Right lobe of liver (tissue), 6 donors: ENCODE data around the gene HTRA1. TPM values are rescaled to one million over a fixed set of nuclear protein-coding genes. Genes with fewer than 3 reads are reported as not detected.

Source experiments
- ATAC-seq, 4 donors: fragments of 200-7000 bp; cut with Tn5 transposase; one replicate each; pipeline ENCODE4 v1.9.1; 2020; ENCODE audit warnings: mild to moderate bottlenecking in 4 of 4, moderate library complexity in 4 of 4
- DNase-seq, 3 donors: peaks; one replicate each; pipeline ENCODE4 v3.0.0-alpha.2; 2020
- H3K27ac ChIP-seq, 3 donors: fragments of 200-600 bp; one replicate each; pipeline ENCODE4 v1.8.0; 2022
- H3K27me3 ChIP-seq, 2 donors: fragments of 200-600 bp; one replicate each; pipeline ENCODE4 v1.8.0; 2022
- H3K36me3 ChIP-seq, 4 donors: fragments of 200-600 bp; sonication (generic) in 1 of 4; one replicate each; pipeline versions ENCODE4 v1.5.1 to v1.8.0; 2017 to 2022; ENCODE audit warnings: control low read depth in 1 of 4
- H3K4me1 ChIP-seq, 4 donors: fragments of 200-600 bp; sonication (generic) in 1 of 4; one replicate each; pipeline versions ENCODE4 v1.5.1 to v1.8.0; 2017 to 2022; ENCODE audit warnings: control low read depth in 1 of 4
- H3K4me3 ChIP-seq, 3 donors: fragments of 200-600 bp; one replicate each; pipeline ENCODE4 v1.8.0; 2022
- H3K9me3 ChIP-seq, 4 donors: fragments of 200-600 bp; sonication (generic) in 1 of 4; one replicate each; pipeline versions ENCODE4 v1.5.1 to v1.8.0; 2017 to 2022; ENCODE audit warnings: control low read depth in 1 of 4
- CTCF ChIP-seq, 4 donors: fragments of 200-600 bp in 3 of 4; fragments of 450-650 bp in 1 of 4; IDR thresholded peaks; one replicate each; pipeline versions ENCODE4 v1.5.1 to v1.8.0; 2016 to 2022; ENCODE audit warnings: antibody characterized with exemption in 4 of 4, mild to moderate bottlenecking in 2 of 4
- POLR2A ChIP-seq: fragments of 450-650 bp; IDR thresholded peaks from one replicate; pipeline ENCODE4 v1.6.1; 2017; ENCODE audit warnings: antibody characterized with exemption, mild to moderate bottlenecking
- WGBS: methylation state at CpG from one replicate; pipeline ENCODE4 v1.1.6; 2018; ENCODE audit warnings: low coverage, low lambda C conversion rate; ENCODE audit not compliant: insufficient coverage; ENCODE audit errors: missing lambda C conversion rate; 5-methylcytosine and 5-hydroxymethylcytosine counted together
- intact Hi-C, 2 donors: fragments of 100-400 bp; cut with DNase I; formaldehyde crosslinking; loops; one replicate each; pipeline versions ENCODE4 v1.11.2 to v1.14.1; 2022
- total RNA-seq, 6 experiments: library from RNA; depleted of rRNA in 2 of 6; stranded (reverse); fragments of >200 nt in 2 of 6; fragmentation: NEBNext Ultra II Directional in 3 of 6; extraction: Animal tissue kit (Norgen Biotek cat#: 25700) in 3 of 6; gene quantifications; one replicate each; pipeline versions ENCODE4 v1.1.0 to v1.2.4, GENCODE V29; 2016 to 2023
- donor health status: DM: no; HTN: yes; CAD: no.
- donor health status: DM: no; HTN: no; CAD: no.
- donor health status: DM: no; HTN: no; CAD: no.
- donor health status: DM: no; HTN: yes; CAD: no.
- donor health status: DM: no; HTN: yes; CAD: no.

HTRA1 gene
- total RNA-seq, 6 experiments from 2014 or later: 91.9 to 224 (median 134) TPM

- intact Hi-C loops: no loop called here
- Histone ChIP-seq H3K4me1 (no peaks in the 10 kb centered on the region), H3K27me3 (no peaks in the 10 kb centered on the region), H3K36me3 (no peaks in the 10 kb centered on the region), H3K4me3 (no peak overlapping the region), H3K9me3 (no peaks in the 10 kb centered on the region), H3K27ac (no peak overlapping the region)
- DNase-seq (no peak), ATAC-seq (no peak)
- TF ChIP-seq POLR2A: no peak
- no peak for TF ChIP-seq CTCF (IDR thresholded peaks at IDR 0.05)
- 77% methylated on average over 6 of the region's 6 CpGs for WGBS
Measured at GRCh38 chr10:122532601-122533296, 71.4 kb downstream of the HTRA1 start.

- Histone ChIP-seq H3K9me3 (no peaks in the 10 kb centered on the region), H3K27ac (no peak overlapping the region), H3K27me3 (no peaks in the 10 kb centered on the region), H3K4me3 (no peak overlapping the region), H3K4me1 (peaks cover 0 to 13% (median 3%) of the 10 kb centered on the region in 4 donors), H3K36me3 (no peaks in the 10 kb centered on the region)
- WGBS: 83% methylated on average over 2 of the region's 2 CpGs
- intact Hi-C loops: no loop called here
- no peak for TF ChIP-seq CTCF (IDR thresholded peaks at IDR 0.05)
- no peak for TF ChIP-seq POLR2A
- ATAC-seq: no peak
- DNase-seq: no peak
Measured at GRCh38 chr10:122537545-122537944, 76.2 kb downstream of the HTRA1 start.

GRCh38 chr10:122541541-122542002 is 80.2 kb downstream of the HTRA1 start:
- H3K36me3 ChIP-seq: no peaks in the 10 kb centered on the region
- no peaks in the 10 kb centered on the region for H3K27me3 ChIP-seq
- DNase-seq (no peak), ATAC-seq (peak; percentile 75 to 96 (median 89))
- 23% methylated on average over 4 of the region's 4 CpGs for WGBS
- no peak overlapping the region for H3K4me3 ChIP-seq
- peak overlapping the region in 2 of 3 donors; percentile 12 to 22 for H3K27ac ChIP-seq
- intact Hi-C loops: no loop called here
- H3K4me1 ChIP-seq: peaks cover 0 to 13% (median 3%) of the 10 kb centered on the region in 4 donors
- no peaks in the 10 kb centered on the region for H3K9me3 ChIP-seq
- no peak for TF ChIP-seq CTCF (IDR thresholded peaks at IDR 0.05)
- no peak for TF ChIP-seq POLR2A

GRCh38 chr10:122543676-122544445 is 82.5 kb downstream of the HTRA1 start:
- peaks cover 0 to 13% (median 3%) of the 10 kb centered on the region in 4 donors for H3K4me1 ChIP-seq
- H3K9me3 ChIP-seq: no peaks in the 10 kb centered on the region
- no peaks in the 10 kb centered on the region for H3K36me3 ChIP-seq
- no peak for TF ChIP-seq POLR2A
- no peak for TF ChIP-seq CTCF (IDR thresholded peaks at IDR 0.05)
- H3K27ac ChIP-seq: no peak overlapping the region
- H3K27me3 ChIP-seq: no peaks in the 10 kb centered on the region
- ATAC-seq (no peak), DNase-seq (no peak)
- no peak overlapping the region for H3K4me3 ChIP-seq
- intact Hi-C loops: no loop called here
- 67% methylated on average over 7 of the region's 10 CpGs for WGBS
